ENCODE data around the gene WDR45B. TPM values are rescaled to one million over a fixed set of nuclear protein-coding genes. Genes with fewer than 3 reads are reported as not detected.

Gene WDR45B
- total RNA-seq, 2 experiments from 2014 or later = 127 to 132 TPM

- H3K4me3 Mint-ChIP-seq = no peak overlapping the region
- peaks cover 11% of the 10 kb centered on the region for H3K9me3 Mint-ChIP-seq
- H3K27me3 Mint-ChIP-seq = no peaks in the 10 kb centered on the region
- no peak for ATAC-seq
- H3K27ac Mint-ChIP-seq = no peak overlapping the region
- H3K4me1 Mint-ChIP-seq (ENCODE audit: low read depth) = no peaks in the 10 kb centered on the region
- ChIA-PET POLR2A (no interaction called here), CTCF (interaction anchor here (0.9 to 4.1 kb wide), 2 partner anchors 10 to 103 kb away, joined by 3 to 18 read pairs; no protein-coding TSS in a partner anchor)
- no peak for TF ChIP-seq CTCF (IDR thresholded peaks at IDR 0.05)
- no peak for DNase-seq
- peaks cover 4% of the 10 kb centered on the region for H3K36me3 Mint-ChIP-seq (ENCODE audit: low read depth)
- intact Hi-C loops (cut with micrococcal nuclease) = no loop called here
Observed at GRCh38 chr17:82678265-82678891, 30.1 kb upstream of the WDR45B start.

DNA sequence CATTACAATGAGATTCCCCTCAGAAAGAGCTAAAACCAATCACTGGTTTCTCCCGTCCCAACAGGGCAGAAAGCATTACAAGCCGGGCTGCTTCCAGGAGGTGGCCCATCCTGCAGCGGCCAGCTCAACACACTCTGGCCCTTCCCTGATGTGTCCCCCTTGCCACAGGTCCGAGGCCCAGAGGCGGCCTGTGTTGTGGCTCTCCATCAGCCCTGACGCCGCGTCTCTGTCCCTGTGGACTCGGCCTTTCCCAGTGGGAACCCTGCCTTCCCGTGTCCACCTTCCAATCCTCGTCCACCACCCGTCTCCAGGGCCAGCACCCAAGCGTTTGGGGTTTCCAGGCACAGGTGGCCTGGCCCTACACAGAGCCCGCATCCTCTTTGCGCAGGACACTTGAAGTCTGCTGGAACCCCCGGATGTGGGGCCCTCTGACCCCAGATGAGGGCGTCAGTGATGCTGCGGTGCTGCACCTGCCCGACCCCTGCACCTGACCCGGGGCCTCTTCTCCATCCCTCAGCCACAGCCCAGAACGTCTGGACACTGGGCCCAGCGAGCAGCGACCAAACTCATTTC, 29.2 kb upstream of the WDR45B start:
- DNase-seq (no peak), ATAC-seq (no peak)
- intact Hi-C loops (cut with micrococcal nuclease) = no loop called here
- Mint-ChIP-seq H3K27me3 (no peaks in the 10 kb centered on the region), H3K9me3 (peaks cover 11% of the 10 kb centered on the region), H3K4me1 (ENCODE audit: low read depth) (no peaks in the 10 kb centered on the region), H3K27ac (no peak overlapping the region), H3K4me3 (no peak overlapping the region), H3K36me3 (ENCODE audit: low read depth) (peaks cover 4% of the 10 kb centered on the region)
- no peak for TF ChIP-seq CTCF (IDR thresholded peaks at IDR 0.05)
- ChIA-PET POLR2A (no interaction called here), CTCF (interaction anchor here (0.6 to 4.1 kb wide), 3 partner anchors 9 to 98 kb away, joined by 3 to 18 read pairs (median 5); no protein-coding TSS in a partner anchor)

DNA sequence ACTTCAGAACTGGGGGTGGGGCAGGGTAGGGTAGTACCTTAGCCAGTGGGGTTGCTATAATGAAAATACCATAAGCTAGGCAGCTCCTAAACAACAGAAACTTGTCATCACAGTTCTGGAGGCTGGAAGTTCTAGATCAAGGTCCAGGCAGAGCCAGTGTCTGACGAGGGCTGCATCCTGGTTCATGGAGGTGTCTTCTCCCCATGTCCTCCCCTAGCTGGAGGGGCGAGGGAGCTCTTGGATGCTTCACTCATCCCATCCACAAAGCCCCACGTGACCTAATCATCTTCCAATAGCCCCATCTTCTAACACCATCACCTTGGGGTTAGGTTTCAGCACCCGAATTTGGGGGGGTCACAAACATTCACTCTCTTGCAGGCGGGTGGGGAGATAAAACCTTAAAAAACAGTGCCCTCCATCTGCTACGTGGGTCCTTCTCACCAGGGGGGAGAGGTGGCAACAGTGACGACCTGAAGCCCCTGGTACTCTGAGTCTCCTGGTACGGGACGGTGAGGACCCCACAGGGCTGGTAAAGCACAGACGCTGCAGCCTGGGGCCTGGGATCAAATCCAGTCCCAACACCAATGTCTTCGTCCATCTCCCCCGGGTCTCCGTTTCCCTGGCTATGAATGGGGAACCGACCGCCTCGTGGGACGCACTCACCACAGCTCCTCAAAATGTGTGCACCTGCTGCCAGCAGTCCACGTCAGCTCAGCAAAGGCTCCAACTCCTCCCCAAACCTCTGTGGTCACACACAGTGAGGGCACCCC, 27.4 kb upstream of the WDR45B start:
- no peak for DNase-seq
- ChIA-PET CTCF (no interaction called here), POLR2A (no interaction called here)
- Mint-ChIP-seq H3K27ac (no peak overlapping the region), H3K4me3 (no peak overlapping the region), H3K4me1 (ENCODE audit: low read depth) (no peaks in the 10 kb centered on the region), H3K36me3 (ENCODE audit: low read depth) (no peaks in the 10 kb centered on the region), H3K9me3 (no peaks in the 10 kb centered on the region), H3K27me3 (no peaks in the 10 kb centered on the region)
- no peak for ATAC-seq
- no peak for TF ChIP-seq CTCF (IDR thresholded peaks at IDR 0.05)
- intact Hi-C loops (cut with micrococcal nuclease) = no loop called here

DNA sequence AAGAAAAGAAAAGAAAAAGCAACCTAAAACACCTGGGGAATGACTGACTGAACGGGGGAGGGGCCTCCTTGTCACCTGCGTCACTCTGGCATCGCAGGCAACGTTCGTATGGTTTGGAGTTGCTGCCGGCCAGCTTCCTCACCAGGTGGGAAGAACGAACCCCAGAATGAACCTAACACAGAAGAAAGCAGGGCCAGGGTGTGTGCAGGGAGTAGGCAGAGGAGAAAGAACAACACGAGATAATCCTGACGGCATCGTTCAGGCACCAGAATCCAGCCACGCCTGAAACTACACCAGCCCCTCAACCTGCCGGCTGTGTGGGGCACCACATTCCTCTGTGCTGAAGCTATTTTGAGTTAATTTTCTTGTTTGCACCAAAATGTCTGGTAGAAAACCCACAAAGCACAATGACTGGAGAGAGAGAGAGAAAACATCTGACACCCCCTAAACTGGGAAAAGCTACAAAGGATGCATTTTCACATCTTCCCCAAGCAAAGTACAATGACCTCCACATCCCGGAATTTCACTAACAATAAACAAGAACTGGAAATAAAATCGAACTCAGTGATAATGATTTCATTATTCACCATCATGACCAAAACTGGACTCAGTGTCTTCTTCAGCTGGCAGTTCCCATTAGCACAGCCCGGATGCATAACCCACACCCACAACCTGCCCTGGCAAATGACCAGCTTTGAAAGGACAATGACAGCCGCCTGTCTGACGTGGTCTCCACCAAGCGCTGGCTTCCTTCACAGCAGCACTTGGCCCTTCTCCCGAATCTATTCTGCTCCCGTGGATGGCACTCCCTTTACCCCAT, 26.6 kb upstream of the WDR45B start:
- no peaks in the 10 kb centered on the region for H3K9me3 Mint-ChIP-seq
- no peaks in the 10 kb centered on the region for H3K4me1 Mint-ChIP-seq (ENCODE audit: low read depth)
- no peak overlapping the region for H3K4me3 Mint-ChIP-seq
- TF ChIP-seq CTCF (IDR thresholded peaks at IDR 0.05) = no peak
- no peak overlapping the region for H3K27ac Mint-ChIP-seq
- ATAC-seq (no peak), DNase-seq (no peak)
- H3K36me3 Mint-ChIP-seq (ENCODE audit: low read depth) = no peaks in the 10 kb centered on the region
- POLR2A ChIA-PET = no interaction called here
- no peaks in the 10 kb centered on the region for H3K27me3 Mint-ChIP-seq
- CTCF ChIA-PET = no interaction called here
- intact Hi-C loops (cut with micrococcal nuclease) = no loop called here
